Panc1 (cell line): ENCODE results near the gene UBE2U.

Experiments
- POLR2AphosphoS5 ChIP-seq: IDR thresholded peaks from 2 replicates; pipeline ENCODE4 v1.6.1; 2012; ENCODE audit warnings: mild to moderate bottlenecking, low read depth, low read length, moderate library complexity
- SIN3A ChIP-seq: IDR thresholded peaks from 2 replicates; pipeline ENCODE4 v1.6.1; 2012; ENCODE audit warnings: low read depth, mild to moderate bottlenecking, low read length, moderate library complexity, borderline replicate concordance; ENCODE audit not compliant: insufficient read depth
- TCF7L2 ChIP-seq: IDR thresholded peaks from 2 replicates; pipeline ENCODE4 v1.6.1; 2011; ENCODE audit warnings: mild to moderate bottlenecking, low read depth, low read length, inconsistent platforms
- TF ChIP-seq, protein P1 (sequence below): fragments of 450-650 bp; IDR thresholded peaks from 2 replicates; pipeline ENCODE4 v1.5.1; 2017; ENCODE audit warnings: mild to moderate bottlenecking
- TF ChIP-seq, protein P2 (sequence below), 2 experiments: IDR thresholded peaks; 2 replicates each; pipeline ENCODE4 v1.6.1; 2011 to 2012; ENCODE audit warnings: low read depth in 2 of 2, control low read depth in 1 of 2, low read length in 1 of 2, mild to moderate bottlenecking in 1 of 2, moderate library complexity in 1 of 2; ENCODE audit not compliant: insufficient read depth in 1 of 2

DNA sequence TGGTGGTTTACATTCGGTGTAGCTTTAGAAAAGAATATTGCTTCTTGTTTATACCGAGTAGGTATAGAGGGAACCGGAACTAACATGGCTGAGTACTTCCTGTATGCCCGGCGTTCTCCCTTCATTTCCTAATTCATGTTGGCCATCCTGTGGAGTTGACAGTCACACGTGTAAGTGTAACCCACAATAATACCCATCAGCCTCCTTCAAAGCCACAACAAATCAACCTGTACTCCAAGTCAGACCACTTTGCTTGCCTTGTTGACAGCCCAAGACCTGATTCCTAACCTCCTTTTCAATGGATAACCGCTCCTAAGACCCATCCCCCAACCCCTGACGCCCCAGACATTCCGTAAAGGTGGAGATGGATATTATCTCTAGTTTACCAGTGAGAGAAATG is 42.1 kb downstream of the UBE2U start:
- TF ChIP-seq, protein P1, sequence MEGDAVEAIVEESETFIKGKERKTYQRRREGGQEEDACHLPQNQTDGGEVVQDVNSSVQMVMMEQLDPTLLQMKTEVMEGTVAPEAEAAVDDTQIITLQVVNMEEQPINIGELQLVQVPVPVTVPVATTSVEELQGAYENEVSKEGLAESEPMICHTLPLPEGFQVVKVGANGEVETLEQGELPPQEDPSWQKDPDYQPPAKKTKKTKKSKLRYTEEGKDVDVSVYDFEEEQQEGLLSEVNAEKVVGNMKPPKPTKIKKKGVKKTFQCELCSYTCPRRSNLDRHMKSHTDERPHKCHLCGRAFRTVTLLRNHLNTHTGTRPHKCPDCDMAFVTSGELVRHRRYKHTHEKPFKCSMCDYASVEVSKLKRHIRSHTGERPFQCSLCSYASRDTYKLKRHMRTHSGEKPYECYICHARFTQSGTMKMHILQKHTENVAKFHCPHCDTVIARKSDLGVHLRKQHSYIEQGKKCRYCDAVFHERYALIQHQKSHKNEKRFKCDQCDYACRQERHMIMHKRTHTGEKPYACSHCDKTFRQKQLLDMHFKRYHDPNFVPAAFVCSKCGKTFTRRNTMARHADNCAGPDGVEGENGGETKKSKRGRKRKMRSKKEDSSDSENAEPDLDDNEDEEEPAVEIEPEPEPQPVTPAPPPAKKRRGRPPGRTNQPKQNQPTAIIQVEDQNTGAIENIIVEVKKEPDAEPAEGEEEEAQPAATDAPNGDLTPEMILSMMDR = no peak
- TF ChIP-seq POLR2AphosphoS5 (no peak), SIN3A (no peak), TCF7L2 (no peak)
- TF ChIP-seq, protein P2, sequence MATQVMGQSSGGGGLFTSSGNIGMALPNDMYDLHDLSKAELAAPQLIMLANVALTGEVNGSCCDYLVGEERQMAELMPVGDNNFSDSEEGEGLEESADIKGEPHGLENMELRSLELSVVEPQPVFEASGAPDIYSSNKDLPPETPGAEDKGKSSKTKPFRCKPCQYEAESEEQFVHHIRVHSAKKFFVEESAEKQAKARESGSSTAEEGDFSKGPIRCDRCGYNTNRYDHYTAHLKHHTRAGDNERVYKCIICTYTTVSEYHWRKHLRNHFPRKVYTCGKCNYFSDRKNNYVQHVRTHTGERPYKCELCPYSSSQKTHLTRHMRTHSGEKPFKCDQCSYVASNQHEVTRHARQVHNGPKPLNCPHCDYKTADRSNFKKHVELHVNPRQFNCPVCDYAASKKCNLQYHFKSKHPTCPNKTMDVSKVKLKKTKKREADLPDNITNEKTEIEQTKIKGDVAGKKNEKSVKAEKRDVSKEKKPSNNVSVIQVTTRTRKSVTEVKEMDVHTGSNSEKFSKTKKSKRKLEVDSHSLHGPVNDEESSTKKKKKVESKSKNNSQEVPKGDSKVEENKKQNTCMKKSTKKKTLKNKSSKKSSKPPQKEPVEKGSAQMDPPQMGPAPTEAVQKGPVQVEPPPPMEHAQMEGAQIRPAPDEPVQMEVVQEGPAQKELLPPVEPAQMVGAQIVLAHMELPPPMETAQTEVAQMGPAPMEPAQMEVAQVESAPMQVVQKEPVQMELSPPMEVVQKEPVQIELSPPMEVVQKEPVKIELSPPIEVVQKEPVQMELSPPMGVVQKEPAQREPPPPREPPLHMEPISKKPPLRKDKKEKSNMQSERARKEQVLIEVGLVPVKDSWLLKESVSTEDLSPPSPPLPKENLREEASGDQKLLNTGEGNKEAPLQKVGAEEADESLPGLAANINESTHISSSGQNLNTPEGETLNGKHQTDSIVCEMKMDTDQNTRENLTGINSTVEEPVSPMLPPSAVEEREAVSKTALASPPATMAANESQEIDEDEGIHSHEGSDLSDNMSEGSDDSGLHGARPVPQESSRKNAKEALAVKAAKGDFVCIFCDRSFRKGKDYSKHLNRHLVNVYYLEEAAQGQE (IDR thresholded peaks at IDR 0.05; ENCODE audit: insufficient read depth in 1 of 2, low read depth in 2 of 2, low read length in 1 of 2) = no peak
